GM23338 (cell line): ENCODE results near the gene KIF17. TPM values are rescaled to one million over a fixed set of nuclear protein-coding genes. Genes with fewer than 3 reads are reported as not detected.

Experiments
- ATAC-seq: fragments of 200-7000 bp; cut with Tn5 transposase; 3 replicates; pipeline ENCODE4 v1.9.1; 2020
- DNase-seq: peaks from one replicate; pipeline ENCODE4 v3.0.0-alpha.2; 2015; ENCODE audit warnings: low spot score
- H2AFZ ChIP-seq: fragments of 200-600 bp; sonication (generic); 2 replicates; pipeline ENCODE4 v1.8.0; 2016; ENCODE audit warnings: antibody characterized with exemption, mild to moderate bottlenecking, moderate library complexity
- H3F3A ChIP-seq: fragments of 200-600 bp; sonication (generic); replicated peaks from 2 replicates; pipeline ENCODE4 v1.8.0; 2017; ENCODE audit warnings: antibody characterized with exemption, mixed run types, low read depth
- H3K27ac ChIP-seq: fragments of 200-600 bp; sonication (generic); 2 replicates; pipeline ENCODE4 v1.6.1; 2016; ENCODE audit warnings: low read depth
- H3K27me3 ChIP-seq: fragments of 200-600 bp; sonication (generic); 2 replicates; pipeline ENCODE4 v1.8.0; 2016; ENCODE audit warnings: mild to moderate bottlenecking, mixed run types, moderate library complexity; ENCODE audit not compliant: insufficient read depth
- H3K36me3 ChIP-seq: fragments of 200-600 bp; sonication (generic); 2 replicates; pipeline ENCODE4 v1.8.0; 2016; ENCODE audit warnings: mild to moderate bottlenecking; ENCODE audit not compliant: insufficient read depth
- H3K4me1 ChIP-seq: fragments of 200-600 bp; sonication (generic); 2 replicates; pipeline ENCODE4 v1.8.0; 2016; ENCODE audit warnings: mild to moderate bottlenecking, moderate library complexity; ENCODE audit not compliant: insufficient read depth
- H3K4me2 ChIP-seq: fragments of 200-600 bp; sonication (generic); 2 replicates; pipeline ENCODE4 v1.7.1; 2017; ENCODE audit warnings: mixed run types
- H3K4me3 ChIP-seq: fragments of 200-600 bp; sonication (generic); 2 replicates; pipeline ENCODE4 v1.6.1; 2016; ENCODE audit warnings: mixed run types
- H3K79me2 ChIP-seq: fragments of 200-600 bp; sonication (generic); replicated peaks from 2 replicates; pipeline ENCODE4 v1.8.0; 2017; ENCODE audit warnings: mild to moderate bottlenecking; ENCODE audit not compliant: insufficient read depth
- H3K9me2 ChIP-seq: fragments of 200-600 bp; sonication (generic); 2 replicates; pipeline ENCODE4 v1.8.0; 2017; ENCODE audit not compliant: insufficient read depth
- H4K20me1 ChIP-seq: fragments of 200-600 bp; sonication (generic); replicated peaks from 2 replicates; pipeline ENCODE4 v1.8.0; 2017; ENCODE audit warnings: mild to moderate bottlenecking; ENCODE audit not compliant: insufficient read depth
- H3K27ac Mint-ChIP-seq: 2 replicates; pipeline ENCODE4 v1.8.0; 2020; ENCODE audit warnings: inconsistent platforms, mild to moderate bottlenecking, moderate library complexity, mixed read lengths
- H3K27me3 Mint-ChIP-seq: 3 replicates; pipeline ENCODE4 v1.8.0; 2022; ENCODE audit warnings: low read depth, mild to moderate bottlenecking, moderate library complexity, mixed read lengths, inconsistent platforms; ENCODE audit not compliant: insufficient read depth, poor library complexity
- H3K36me3 Mint-ChIP-seq: 3 replicates; pipeline ENCODE4 v1.8.0; 2021; ENCODE audit warnings: low read depth, mild to moderate bottlenecking, inconsistent platforms, moderate library complexity, mixed read lengths
- H3K4me1 Mint-ChIP-seq: 3 replicates; pipeline ENCODE4 v1.8.0; 2020; ENCODE audit warnings: mild to moderate bottlenecking, inconsistent platforms, mixed read lengths
- H3K4me3 Mint-ChIP-seq: 3 replicates; pipeline ENCODE4 v1.8.0; 2021; ENCODE audit warnings: moderate library complexity, mild to moderate bottlenecking, inconsistent platforms, mixed read lengths
- H3K9me3 Mint-ChIP-seq: 3 replicates; pipeline ENCODE4 v1.8.0; 2020; ENCODE audit warnings: moderate library complexity, mild to moderate bottlenecking, inconsistent platforms, mixed read lengths
- EZH2 ChIP-seq: fragments of 200-600 bp; sonication (generic); IDR thresholded peaks from one replicate; pipeline ENCODE4 v1.8.0; 2017; ENCODE audit warnings: antibody characterized with exemption, mild to moderate bottlenecking, low read depth; ENCODE audit not compliant: unreplicated experiment
- EZH2phosphoT487 ChIP-seq: fragments of 200-600 bp; sonication (generic); IDR thresholded peaks from one replicate; pipeline ENCODE4 v1.8.1; 2018; ENCODE audit warnings: antibody characterized with exemption; ENCODE audit not compliant: unreplicated experiment
- JUNB ChIP-seq: IDR thresholded peaks from one replicate; pipeline ENCODE4 v1.6.1; 2016; ENCODE audit warnings: antibody characterized with exemption; ENCODE audit not compliant: unreplicated experiment
- NANOG ChIP-seq: IDR thresholded peaks from 2 replicates; pipeline ENCODE4 v1.6.1; 2016; ENCODE audit warnings: antibody characterized with exemption, borderline replicate concordance
- POLR2AphosphoS5 ChIP-seq: IDR thresholded peaks from 2 replicates; pipeline ENCODE4 v1.6.1; 2016; ENCODE audit warnings: antibody characterized with exemption, low read depth
- ZNF114 ChIP-seq: fragments of 250-450 bp; sonication (Bioruptor Pico); IDR thresholded peaks from 2 replicates; pipeline ENCODE4 v1.5.0; 2020; ENCODE audit warnings: mild to moderate bottlenecking, moderate library complexity
- ZNF331 ChIP-seq: fragments of 250-450 bp; sonication (Bioruptor Pico); IDR thresholded peaks from 2 replicates; pipeline ENCODE4 v1.5.0; 2020; ENCODE audit warnings: low read depth, mild to moderate bottlenecking, moderate library complexity
- polyA plus RNA-seq: library from polyadenylated mRNA; unstranded; fragments of >200 nt; fragmentation: Nextera tagmentation; extraction: Ambion mirVana; gene quantifications from 2 replicates; pipeline ENCODE4 v1.2.1, GENCODE V29; 2016
- total RNA-seq: library from RNA; depleted of rRNA; stranded (reverse); fragments of >200 nt; shearing (Covaris generic); gene quantifications from 2 replicates; pipeline ENCODE4 v1.2.3, GENCODE V29; 2014
- TF ChIP-seq, protein P1 (sequence below): fragments of 250-450 bp; sonication (Bioruptor Pico); IDR thresholded peaks from 2 replicates; pipeline ENCODE4 v1.5.0; 2020; ENCODE audit warnings: mild to moderate bottlenecking, moderate library complexity
- TF ChIP-seq, protein P2 (sequence below): IDR thresholded peaks from 2 replicates; pipeline ENCODE4 v1.6.1; 2016; ENCODE audit warnings: antibody characterized with exemption
- TF ChIP-seq, protein P3 (sequence below): IDR thresholded peaks from one replicate; pipeline ENCODE4 v1.6.1; 2018; ENCODE audit warnings: antibody characterized with exemption; ENCODE audit not compliant: unreplicated experiment

Gene KIF17
- total and polyA plus RNA-seq, 2 experiments from 2014 or later: 5.9 to 18.6 TPM

DNA sequence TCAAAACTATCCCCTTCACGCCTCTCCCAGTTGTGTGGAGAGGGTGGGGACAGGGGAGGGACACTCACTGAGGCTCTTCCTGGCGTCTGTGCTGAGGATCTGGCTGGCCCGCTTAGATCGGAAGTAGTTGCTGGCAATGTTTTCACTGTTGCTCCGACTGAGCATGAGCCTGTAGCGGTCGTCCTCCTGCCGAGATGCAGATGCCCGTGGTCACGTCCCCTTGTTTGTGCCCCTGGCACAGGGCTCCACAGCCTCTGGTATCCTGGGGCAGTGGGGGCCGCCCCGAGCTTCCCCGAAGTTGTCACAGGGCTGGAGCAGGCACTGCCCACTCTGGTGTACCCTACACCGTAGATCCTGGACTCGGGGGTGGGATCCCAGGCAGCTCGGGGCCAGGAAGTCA is 51.7 kb downstream of the KIF17 start:
- Histone ChIP-seq H3K4me3 (no peak overlapping the region), H2AFZ (no peak overlapping the region), H3K4me2 (no peak overlapping the region), H3K27ac (no peak overlapping the region), H3K27me3 (no peaks in the 10 kb centered on the region), H3F3A (no peaks in the 10 kb centered on the region), H3K9me2 (no peaks in the 10 kb centered on the region), H3K4me1 (peaks cover 4% of the 10 kb centered on the region; the same call in 1 of the 2 replicates), H4K20me1 (no peaks in the 10 kb centered on the region), H3K79me2 (no peaks in the 10 kb centered on the region; the same call in 1 of the 2 replicates), H3K36me3 (no peaks in the 10 kb centered on the region)
- Mint-ChIP-seq H3K27ac (no peak overlapping the region), H3K27me3 (peaks cover 6% of the 10 kb centered on the region), H3K9me3 (no peaks in the 10 kb centered on the region; the same call in 2 of the 3 replicates), H3K4me1 (peaks cover 9% of the 10 kb centered on the region), H3K4me3 (no peak overlapping the region), H3K36me3 (peaks cover 3% of the 10 kb centered on the region; the same call in 2 of the 3 replicates)
- DNase-seq (no peak), ATAC-seq (no peak)
- TF ChIP-seq ZNF114 (CRISPR knock-in tag): no peak
- no peak for TF ChIP-seq EZH2
- TF ChIP-seq, protein P1, sequence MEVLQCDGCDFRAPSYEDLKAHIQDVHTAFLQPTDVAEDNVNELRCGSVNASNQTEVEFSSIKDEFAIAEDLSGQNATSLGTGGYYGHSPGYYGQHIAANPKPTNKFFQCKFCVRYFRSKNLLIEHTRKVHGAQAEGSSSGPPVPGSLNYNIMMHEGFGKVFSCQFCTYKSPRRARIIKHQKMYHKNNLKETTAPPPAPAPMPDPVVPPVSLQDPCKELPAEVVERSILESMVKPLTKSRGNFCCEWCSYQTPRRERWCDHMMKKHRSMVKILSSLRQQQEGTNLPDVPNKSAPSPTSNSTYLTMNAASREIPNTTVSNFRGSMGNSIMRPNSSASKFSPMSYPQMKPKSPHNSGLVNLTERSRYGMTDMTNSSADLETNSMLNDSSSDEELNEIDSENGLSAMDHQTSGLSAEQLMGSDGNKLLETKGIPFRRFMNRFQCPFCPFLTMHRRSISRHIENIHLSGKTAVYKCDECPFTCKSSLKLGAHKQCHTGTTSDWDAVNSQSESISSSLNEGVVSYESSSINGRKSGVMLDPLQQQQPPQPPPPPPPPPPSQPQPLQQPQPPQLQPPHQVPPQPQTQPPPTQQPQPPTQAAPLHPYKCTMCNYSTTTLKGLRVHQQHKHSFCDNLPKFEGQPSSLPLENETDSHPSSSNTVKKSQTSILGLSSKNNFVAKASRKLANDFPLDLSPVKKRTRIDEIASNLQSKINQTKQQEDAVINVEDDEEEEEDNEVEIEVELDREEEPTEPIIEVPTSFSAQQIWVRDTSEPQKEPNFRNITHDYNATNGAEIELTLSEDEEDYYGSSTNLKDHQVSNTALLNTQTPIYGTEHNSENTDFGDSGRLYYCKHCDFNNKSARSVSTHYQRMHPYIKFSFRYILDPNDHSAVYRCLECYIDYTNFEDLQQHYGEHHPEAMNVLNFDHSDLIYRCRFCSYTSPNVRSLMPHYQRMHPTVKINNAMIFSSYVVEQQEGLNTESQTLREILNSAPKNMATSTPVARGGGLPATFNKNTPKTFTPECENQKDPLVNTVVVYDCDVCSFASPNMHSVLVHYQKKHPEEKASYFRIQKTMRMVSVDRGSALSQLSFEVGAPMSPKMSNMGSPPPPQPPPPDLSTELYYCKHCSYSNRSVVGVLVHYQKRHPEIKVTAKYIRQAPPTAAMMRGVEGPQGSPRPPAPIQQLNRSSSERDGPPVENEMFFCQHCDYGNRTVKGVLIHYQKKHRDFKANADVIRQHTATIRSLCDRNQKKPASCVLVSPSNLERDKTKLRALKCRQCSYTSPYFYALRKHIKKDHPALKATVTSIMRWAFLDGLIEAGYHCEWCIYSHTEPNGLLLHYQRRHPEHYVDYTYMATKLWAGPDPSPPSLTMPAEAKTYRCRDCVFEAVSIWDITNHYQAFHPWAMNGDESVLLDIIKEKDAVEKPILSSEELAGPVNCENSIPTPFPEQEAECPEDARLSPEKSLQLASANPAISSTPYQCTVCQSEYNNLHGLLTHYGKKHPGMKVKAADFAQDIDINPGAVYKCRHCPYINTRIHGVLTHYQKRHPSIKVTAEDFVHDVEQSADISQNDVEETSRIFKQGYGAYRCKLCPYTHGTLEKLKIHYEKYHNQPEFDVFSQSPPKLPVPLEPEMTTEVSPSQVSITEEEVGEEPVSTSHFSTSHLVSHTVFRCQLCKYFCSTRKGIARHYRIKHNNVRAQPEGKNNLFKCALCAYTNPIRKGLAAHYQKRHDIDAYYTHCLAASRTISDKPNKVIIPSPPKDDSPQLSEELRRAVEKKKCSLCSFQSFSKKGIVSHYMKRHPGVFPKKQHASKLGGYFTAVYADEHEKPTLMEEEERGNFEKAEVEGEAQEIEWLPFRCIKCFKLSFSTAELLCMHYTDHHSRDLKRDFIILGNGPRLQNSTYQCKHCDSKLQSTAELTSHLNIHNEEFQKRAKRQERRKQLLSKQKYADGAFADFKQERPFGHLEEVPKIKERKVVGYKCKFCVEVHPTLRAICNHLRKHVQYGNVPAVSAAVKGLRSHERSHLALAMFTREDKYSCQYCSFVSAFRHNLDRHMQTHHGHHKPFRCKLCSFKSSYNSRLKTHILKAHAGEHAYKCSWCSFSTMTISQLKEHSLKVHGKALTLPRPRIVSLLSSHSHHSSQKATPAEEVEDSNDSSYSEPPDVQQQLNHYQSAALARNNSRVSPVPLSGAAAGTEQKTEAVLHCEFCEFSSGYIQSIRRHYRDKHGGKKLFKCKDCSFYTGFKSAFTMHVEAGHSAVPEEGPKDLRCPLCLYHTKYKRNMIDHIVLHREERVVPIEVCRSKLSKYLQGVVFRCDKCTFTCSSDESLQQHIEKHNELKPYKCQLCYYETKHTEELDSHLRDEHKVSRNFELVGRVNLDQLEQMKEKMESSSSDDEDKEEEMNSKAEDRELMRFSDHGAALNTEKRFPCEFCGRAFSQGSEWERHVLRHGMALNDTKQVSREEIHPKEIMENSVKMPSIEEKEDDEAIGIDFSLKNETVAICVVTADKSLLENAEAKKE (CRISPR knock-in tag): no peak
- TF ChIP-seq JUNB: no peak
- TF ChIP-seq NANOG: no peak
- TF ChIP-seq ZNF331 (CRISPR knock-in tag): no peak
- no peak for TF ChIP-seq EZH2phosphoT487
- TF ChIP-seq, protein P2, sequence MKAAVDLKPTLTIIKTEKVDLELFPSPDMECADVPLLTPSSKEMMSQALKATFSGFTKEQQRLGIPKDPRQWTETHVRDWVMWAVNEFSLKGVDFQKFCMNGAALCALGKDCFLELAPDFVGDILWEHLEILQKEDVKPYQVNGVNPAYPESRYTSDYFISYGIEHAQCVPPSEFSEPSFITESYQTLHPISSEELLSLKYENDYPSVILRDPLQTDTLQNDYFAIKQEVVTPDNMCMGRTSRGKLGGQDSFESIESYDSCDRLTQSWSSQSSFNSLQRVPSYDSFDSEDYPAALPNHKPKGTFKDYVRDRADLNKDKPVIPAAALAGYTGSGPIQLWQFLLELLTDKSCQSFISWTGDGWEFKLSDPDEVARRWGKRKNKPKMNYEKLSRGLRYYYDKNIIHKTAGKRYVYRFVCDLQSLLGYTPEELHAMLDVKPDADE: no peak
- no peak for TF ChIP-seq POLR2AphosphoS5
- TF ChIP-seq, protein P3, sequence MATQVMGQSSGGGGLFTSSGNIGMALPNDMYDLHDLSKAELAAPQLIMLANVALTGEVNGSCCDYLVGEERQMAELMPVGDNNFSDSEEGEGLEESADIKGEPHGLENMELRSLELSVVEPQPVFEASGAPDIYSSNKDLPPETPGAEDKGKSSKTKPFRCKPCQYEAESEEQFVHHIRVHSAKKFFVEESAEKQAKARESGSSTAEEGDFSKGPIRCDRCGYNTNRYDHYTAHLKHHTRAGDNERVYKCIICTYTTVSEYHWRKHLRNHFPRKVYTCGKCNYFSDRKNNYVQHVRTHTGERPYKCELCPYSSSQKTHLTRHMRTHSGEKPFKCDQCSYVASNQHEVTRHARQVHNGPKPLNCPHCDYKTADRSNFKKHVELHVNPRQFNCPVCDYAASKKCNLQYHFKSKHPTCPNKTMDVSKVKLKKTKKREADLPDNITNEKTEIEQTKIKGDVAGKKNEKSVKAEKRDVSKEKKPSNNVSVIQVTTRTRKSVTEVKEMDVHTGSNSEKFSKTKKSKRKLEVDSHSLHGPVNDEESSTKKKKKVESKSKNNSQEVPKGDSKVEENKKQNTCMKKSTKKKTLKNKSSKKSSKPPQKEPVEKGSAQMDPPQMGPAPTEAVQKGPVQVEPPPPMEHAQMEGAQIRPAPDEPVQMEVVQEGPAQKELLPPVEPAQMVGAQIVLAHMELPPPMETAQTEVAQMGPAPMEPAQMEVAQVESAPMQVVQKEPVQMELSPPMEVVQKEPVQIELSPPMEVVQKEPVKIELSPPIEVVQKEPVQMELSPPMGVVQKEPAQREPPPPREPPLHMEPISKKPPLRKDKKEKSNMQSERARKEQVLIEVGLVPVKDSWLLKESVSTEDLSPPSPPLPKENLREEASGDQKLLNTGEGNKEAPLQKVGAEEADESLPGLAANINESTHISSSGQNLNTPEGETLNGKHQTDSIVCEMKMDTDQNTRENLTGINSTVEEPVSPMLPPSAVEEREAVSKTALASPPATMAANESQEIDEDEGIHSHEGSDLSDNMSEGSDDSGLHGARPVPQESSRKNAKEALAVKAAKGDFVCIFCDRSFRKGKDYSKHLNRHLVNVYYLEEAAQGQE: no peak
